BE2C (cell line): Measurements from ENCODE around the gene FLT4.
"Not testable (repeated sequence)": the region's sequence is repeated elsewhere in the genome, so short reads cannot be mapped to it uniquely, and the experiment has no call there.

Experiments
- DNase-seq: peaks from one replicate; pipeline ENCODE4 v3.0.0-alpha.2; 2020
- H3K27me3 ChIP-seq: fragments of 250-450 bp; sonication (Bioruptor Pico); 2 replicates; pipeline ENCODE4 v1.5.1; 2020; ENCODE audit warnings: mild to moderate bottlenecking
- H3K36me3 ChIP-seq: fragments of 250-450 bp; sonication (Bioruptor Pico); 2 replicates; pipeline ENCODE4 v1.5.1; 2020; ENCODE audit warnings: mild to moderate bottlenecking
- H3K4me1 ChIP-seq: fragments of 250-450 bp; sonication (Bioruptor Pico); 2 replicates; pipeline ENCODE4 v1.5.1; 2020
- H3K4me3 ChIP-seq: 2 replicates; pipeline ENCODE4 v1.5.1; 2011; ENCODE audit warnings: low read depth, low read length
- H3K9me3 ChIP-seq: fragments of 250-450 bp; sonication (Bioruptor Pico); 2 replicates; pipeline ENCODE4 v1.5.1; 2020
- TF ChIP-seq, protein P1 (sequence below): IDR thresholded peaks from 2 replicates; pipeline ENCODE4 v1.5.1; 2012; ENCODE audit warnings: mild to moderate bottlenecking, low read depth, low read length

FLT4 gene

DNA sequence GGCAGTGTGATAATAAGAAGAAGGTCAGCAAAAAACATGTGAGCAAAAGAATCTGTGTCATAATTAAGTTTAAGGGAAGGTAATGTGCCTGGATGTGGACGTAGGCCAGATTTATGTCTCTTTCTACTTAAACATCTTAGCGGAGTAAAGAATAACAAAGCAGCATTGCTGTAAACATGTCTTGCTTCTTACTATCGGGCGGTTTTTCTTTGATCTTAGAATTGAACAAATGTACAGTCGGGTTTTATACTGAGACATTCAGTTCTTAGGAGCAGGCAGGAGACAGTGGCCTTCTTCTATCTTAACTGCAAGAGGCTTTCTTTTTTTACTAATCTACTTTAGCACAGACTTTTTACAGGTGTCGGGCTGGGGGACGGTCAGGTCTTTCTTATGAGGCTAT is 40.4 kb upstream of the FLT4 start:
- no peaks in the 10 kb centered on the region for H3K9me3 ChIP-seq
- TF ChIP-seq, protein P1, sequence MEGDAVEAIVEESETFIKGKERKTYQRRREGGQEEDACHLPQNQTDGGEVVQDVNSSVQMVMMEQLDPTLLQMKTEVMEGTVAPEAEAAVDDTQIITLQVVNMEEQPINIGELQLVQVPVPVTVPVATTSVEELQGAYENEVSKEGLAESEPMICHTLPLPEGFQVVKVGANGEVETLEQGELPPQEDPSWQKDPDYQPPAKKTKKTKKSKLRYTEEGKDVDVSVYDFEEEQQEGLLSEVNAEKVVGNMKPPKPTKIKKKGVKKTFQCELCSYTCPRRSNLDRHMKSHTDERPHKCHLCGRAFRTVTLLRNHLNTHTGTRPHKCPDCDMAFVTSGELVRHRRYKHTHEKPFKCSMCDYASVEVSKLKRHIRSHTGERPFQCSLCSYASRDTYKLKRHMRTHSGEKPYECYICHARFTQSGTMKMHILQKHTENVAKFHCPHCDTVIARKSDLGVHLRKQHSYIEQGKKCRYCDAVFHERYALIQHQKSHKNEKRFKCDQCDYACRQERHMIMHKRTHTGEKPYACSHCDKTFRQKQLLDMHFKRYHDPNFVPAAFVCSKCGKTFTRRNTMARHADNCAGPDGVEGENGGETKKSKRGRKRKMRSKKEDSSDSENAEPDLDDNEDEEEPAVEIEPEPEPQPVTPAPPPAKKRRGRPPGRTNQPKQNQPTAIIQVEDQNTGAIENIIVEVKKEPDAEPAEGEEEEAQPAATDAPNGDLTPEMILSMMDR: no peak
- no peak for DNase-seq
- peaks cover 43% of the 10 kb centered on the region for H3K27me3 ChIP-seq
- H3K4me3 ChIP-seq: no peak overlapping the region
- no peaks in the 10 kb centered on the region for H3K36me3 ChIP-seq
- no peaks in the 10 kb centered on the region for H3K4me1 ChIP-seq

DNA sequence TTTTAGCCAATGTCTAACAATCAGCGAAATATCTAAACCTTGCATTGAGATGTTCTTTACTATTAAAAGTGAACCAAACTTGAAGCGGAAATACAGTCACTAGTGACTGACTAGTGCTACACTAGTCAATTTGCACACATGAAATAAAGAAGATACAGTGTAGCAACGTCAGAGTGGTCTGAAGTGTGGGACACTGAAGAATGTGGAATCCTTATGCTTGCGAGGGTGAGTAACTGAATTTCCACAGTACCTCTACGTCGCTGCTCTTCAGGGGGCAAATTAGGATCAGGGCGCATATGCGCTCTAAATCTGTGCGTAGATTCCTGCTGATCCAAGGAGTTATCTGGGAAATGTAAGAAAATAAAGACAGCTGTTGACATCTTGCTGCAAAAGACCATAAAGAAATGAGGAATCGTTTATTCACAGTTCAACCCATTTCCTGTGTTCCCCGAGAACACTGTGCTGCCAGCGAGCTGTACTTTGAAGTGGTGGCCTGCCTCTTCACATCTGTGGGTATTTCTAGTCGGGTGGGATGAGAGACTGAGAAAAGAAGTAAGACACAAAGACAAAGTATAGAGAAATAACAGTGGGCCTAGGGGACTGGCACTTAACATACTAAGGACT is 39.8 kb upstream of the FLT4 start:
- no peaks in the 10 kb centered on the region for H3K9me3 ChIP-seq

DNA sequence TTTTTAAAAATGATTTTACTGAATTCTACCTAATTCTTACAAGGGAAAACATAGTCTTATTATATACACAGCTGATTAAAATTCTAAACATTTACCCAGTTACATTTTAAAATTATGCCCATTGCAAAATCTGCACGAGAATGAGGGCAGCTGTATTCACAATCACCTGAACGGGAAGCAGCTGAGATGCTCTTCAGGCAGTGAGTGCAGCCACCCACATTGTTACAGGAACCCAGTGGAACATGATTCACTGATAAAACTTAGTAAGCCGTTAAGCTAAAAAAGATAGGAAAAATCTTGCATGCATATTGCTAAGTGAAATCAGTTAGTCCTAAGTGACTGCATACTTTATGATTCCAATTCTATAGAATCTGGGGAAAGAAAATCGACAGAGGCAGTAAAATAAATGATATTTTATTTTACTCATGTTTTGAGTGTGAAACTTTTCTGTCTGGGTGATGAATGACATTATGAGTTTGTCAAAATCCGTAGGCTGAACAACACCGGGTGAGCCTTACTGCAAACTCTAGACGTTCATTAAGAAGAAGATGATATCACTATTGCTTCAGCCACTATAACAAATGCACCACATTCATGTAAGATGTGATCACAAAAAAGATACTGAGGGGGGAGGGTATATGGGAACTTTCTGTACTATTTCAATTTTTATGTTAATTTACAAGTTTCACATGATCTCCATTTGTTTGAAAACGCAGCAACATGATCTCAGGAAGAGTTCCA is 39.1 kb upstream of the FLT4 start:
- Histone ChIP-seq H3K4me1 (no peaks in the 10 kb centered on the region), H3K9me3 (no peaks in the 10 kb centered on the region), H3K36me3 (no peaks in the 10 kb centered on the region), H3K27me3 (peaks cover 51% of the 10 kb centered on the region), H3K4me3 (no peak overlapping the region)
- TF ChIP-seq, protein P1: no peak
- no peak for DNase-seq

More for the DNA sequence above, 39.8 kb upstream of the FLT4 start:
- H3K36me3 ChIP-seq: no peaks in the 10 kb centered on the region
- DNase-seq: no peak
- H3K27me3 ChIP-seq: peaks cover 49% of the 10 kb centered on the region
- H3K4me1 ChIP-seq: no peaks in the 10 kb centered on the region
- TF ChIP-seq, protein P1: no peak
- H3K4me3 ChIP-seq: no peak overlapping the region

DNA sequence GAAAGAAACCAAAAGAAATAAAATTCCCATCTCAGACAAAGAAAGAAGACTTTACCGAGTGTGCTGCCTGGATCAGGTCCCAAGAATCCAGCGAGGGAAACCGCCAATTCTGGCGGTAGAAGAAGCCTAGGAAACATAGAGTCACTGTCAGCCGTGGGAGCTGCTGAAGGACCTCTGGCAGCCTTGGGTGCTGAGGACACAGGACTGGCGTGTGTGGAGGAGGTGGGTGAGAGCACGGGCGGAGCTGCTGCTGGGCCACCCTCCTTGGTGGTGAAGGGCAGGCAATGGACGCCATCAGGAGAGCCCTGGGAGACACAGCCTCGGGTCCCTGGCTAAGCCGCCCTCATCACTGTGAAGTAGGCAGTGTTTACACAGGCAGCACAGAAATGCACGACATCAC is 37.4 kb upstream of the FLT4 start:
- not testable (repeated sequence) for DNase-seq, H3K4me3 ChIP-seq, H3K4me1 ChIP-seq, H3K9me3 ChIP-seq, H3K36me3 ChIP-seq
- H3K27me3 ChIP-seq: peaks cover 41% of the 10 kb centered on the region

DNA sequence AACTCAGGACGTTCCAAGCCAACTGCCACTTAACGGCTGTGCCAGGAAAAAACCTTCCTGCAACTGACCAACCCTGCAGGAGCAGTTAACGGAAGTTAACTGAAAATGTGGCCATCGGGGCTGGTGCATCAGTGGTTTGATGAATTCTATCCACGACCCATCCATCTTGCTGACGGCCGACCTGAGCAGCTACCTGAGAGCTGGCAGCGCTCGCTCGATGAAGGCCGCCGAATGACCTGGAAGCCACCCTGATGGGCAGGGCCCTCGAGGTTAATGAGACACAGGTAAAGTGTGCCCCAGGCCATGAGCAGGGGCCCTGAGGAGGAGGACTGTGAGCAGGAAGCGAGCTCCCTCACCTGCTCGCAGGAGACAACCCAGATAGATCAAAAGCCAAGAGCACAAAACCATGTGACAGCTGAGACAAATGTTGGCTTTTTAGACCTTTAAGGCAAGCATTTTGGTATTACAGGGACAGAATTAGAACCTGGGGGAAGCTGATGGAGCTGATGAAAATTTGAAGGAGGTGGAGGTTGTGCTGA is 35.3 kb upstream of the FLT4 start:
- TF ChIP-seq, protein P1: no peak
- no peaks in the 10 kb centered on the region for H3K4me1 ChIP-seq
- H3K4me3 ChIP-seq: no peak overlapping the region
- H3K9me3 ChIP-seq: no peaks in the 10 kb centered on the region
- peaks cover 34% of the 10 kb centered on the region for H3K27me3 ChIP-seq
- no peak for DNase-seq
- H3K36me3 ChIP-seq: no peaks in the 10 kb centered on the region

DNA sequence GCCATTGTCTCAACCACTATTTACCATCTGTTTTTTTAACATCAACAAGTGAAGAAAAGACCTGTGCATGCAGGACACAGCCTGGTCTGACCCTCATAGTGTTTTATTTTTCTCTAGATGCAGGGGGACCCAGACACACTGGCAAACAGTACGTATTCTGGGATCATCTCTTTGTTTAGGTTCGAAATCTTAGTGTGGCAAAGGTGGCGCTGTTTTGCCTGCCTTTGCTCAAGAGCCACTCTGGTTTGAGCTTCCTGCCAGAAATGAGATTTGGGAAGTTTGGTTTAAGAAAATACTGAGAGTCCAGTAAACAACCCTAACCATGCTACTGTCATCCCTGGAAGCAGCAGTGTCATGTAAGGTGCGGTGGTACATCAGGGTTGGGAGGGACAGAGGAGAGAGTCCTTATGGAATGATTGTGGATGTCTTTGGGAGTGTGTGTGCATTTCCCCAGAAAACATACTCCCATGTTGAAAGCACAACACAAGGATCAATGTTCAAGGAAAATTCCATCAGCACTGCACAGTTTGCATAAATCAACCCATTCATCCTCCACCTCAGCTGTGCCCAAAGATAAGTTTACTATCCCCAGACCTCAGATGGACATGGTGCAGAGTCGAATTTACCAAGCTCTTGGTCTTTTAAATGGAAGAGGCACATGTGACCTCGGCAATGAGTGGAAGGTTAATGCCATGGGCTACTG is 34.0 kb upstream of the FLT4 start:
- Histone ChIP-seq H3K36me3 (no peaks in the 10 kb centered on the region), H3K4me3 (no peak overlapping the region), H3K4me1 (no peaks in the 10 kb centered on the region), H3K9me3 (no peaks in the 10 kb centered on the region), H3K27me3 (peaks cover 21% of the 10 kb centered on the region)
- TF ChIP-seq, protein P1: peak; percentile 23; the same call in 1 of the 2 replicates
- DNase-seq: no peak
